Stomach (tissue), 4 donors: ENCODE measurements around the gene COL5A3.

Experiments used
- EP300 ChIP-seq: sonication (generic); formaldehyde crosslinking; IDR thresholded peaks from one replicate; pipeline ENCODE4 v1.6.1; 2017; ENCODE audit warnings: antibody characterized with exemption
- TF ChIP-seq, protein P1 (sequence below), 7 experiments: fragments of 450-650 bp in 4 of 7; fragments of 200-600 bp in 3 of 7; sonication (generic) in 3 of 7; IDR thresholded peaks; one replicate each; pipeline ENCODE4 v1.5.1; 2016 to 2019; ENCODE audit warnings: antibody characterized with exemption in 7 of 7, control low read depth in 2 of 7, mild to moderate bottlenecking in 1 of 7

DNA sequence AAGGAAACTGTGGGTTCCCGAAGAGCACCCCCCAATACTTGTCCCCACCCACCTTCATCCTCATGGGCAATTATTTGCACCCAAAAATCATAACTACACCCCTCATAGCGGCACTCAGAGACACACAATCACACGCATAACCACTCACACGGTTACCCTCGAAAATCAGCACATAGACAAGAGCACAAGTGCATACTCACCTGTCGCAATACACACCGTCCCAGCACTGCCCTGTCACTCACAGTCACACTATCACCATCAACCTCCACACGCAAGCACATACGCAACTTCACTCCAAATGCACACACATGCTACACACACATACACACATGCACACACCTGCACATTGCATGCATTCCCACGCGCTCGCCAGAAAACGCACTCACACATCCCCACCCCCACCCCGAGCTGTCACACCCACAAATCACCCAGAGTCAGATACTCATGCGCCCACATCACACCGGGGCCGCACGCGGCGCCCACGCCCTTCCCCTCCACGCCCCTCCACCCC, 535 bp downstream of the COL5A3 start:
- TF ChIP-seq, protein P1, sequence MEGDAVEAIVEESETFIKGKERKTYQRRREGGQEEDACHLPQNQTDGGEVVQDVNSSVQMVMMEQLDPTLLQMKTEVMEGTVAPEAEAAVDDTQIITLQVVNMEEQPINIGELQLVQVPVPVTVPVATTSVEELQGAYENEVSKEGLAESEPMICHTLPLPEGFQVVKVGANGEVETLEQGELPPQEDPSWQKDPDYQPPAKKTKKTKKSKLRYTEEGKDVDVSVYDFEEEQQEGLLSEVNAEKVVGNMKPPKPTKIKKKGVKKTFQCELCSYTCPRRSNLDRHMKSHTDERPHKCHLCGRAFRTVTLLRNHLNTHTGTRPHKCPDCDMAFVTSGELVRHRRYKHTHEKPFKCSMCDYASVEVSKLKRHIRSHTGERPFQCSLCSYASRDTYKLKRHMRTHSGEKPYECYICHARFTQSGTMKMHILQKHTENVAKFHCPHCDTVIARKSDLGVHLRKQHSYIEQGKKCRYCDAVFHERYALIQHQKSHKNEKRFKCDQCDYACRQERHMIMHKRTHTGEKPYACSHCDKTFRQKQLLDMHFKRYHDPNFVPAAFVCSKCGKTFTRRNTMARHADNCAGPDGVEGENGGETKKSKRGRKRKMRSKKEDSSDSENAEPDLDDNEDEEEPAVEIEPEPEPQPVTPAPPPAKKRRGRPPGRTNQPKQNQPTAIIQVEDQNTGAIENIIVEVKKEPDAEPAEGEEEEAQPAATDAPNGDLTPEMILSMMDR (IDR thresholded peaks at IDR 0.05): no peak
- TF ChIP-seq EP300: no peak
